ENCODE results near the gene RGS1. TPM values are rescaled to one million over a fixed set of nuclear protein-coding genes. Genes with fewer than 3 reads are reported as not detected.
A peak's percentile ranks its signal among the peaks of the same experiment; 100 is the strongest.
"Not testable (repeated sequence)": the region's sequence is repeated elsewhere in the genome, so short reads cannot be mapped to it uniquely, and the experiment has no call there.

RGS1 gene
- 0.32 TPM for total RNA-seq
- long read RNA-seq = 0 reads

GRCh38 chr1:192575499-192576189 lies at the start of gene RGS1:
RGS1 (plus strand) TSS chr1:192575773; CDS start chr1:192575793, 20 bp downstream.
- DNase-seq (ENCODE audit: missing footprints) (no peak), ATAC-seq (peak; percentile 31)
- intact Hi-C loops (cut with DNase I) = no loop called here

DNA sequence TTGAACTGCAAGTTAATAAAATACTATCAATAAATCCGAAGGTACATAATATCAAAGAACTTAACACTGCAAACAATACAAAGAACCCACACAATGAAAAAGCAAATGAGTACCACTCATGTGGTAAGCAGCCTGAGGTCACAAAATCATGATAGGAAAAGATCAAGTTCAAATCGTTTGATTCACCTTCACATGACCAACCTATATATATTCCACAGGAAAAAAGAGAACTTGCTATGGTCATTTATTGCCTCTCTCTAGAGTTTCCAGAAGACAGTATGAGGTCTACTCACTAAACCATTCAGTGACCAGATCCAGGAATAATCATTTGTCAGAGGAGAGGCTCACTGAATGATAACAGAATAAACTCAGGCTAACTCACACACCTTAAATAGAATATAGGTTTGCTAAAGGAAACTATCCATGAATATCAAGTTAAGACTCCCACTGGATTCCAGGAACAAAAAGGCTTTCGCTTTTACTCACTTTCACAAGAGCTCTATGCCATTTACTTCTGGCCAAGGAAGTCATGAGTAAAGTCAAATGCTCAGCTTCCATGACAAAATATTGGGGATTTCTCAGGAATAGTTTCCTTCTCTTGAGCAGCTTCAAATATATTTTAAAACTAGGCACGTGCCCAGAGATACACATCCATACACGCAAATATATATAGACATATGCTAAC lies 48.3 kb upstream of the RGS1 start:
- intact Hi-C loops (cut with DNase I) = no loop called here
- ATAC-seq (no peak), DNase-seq (ENCODE audit: missing footprints) (no peak)

DNA sequence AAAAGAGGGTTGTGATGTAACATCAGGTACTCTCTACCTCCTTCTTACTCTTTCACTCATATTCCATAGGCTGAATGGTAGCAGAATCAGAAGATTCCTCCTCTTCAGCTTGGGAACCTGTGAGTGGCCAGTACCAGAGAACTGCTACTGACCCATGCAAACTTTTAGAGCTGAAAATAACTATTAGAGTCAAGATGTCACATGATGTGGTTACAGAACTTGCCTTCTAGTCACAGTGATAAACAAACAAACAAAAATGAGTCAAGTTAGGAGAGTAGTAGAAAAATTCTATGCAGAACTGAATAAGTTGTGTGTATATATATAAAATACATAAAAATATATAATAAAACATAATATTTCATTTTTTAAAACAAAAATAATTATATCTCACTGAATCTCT lies 47.6 kb upstream of the RGS1 start:
- intact Hi-C loops (cut with DNase I) = no loop called here
- DNase-seq (ENCODE audit: missing footprints) (no peak), ATAC-seq (no peak)

- intact Hi-C loops (cut with DNase I) = no loop called here
- no peak for ATAC-seq
These were observed 46.4 kb upstream of the RGS1 start for GRCh38 chr1:192529031-192529755.

GRCh38 chr1:192529811-192530210 lies 45.8 kb upstream of the RGS1 start:
- intact Hi-C loops (cut with DNase I) = no loop called here
- ATAC-seq (no peak), DNase-seq (ENCODE audit: missing footprints) (no peak)

More at GRCh38 chr1:192529031-192529755, 46.4 kb upstream of the RGS1 start:
- DNase-seq (ENCODE audit: missing footprints) = no peak

- DNase-seq (ENCODE audit: missing footprints) (no peak), ATAC-seq (peak; percentile 54)
- intact Hi-C loops (cut with DNase I) = no loop called here
These were observed 45.3 kb upstream of the RGS1 start for GRCh38 chr1:192530254-192530653.

DNA sequence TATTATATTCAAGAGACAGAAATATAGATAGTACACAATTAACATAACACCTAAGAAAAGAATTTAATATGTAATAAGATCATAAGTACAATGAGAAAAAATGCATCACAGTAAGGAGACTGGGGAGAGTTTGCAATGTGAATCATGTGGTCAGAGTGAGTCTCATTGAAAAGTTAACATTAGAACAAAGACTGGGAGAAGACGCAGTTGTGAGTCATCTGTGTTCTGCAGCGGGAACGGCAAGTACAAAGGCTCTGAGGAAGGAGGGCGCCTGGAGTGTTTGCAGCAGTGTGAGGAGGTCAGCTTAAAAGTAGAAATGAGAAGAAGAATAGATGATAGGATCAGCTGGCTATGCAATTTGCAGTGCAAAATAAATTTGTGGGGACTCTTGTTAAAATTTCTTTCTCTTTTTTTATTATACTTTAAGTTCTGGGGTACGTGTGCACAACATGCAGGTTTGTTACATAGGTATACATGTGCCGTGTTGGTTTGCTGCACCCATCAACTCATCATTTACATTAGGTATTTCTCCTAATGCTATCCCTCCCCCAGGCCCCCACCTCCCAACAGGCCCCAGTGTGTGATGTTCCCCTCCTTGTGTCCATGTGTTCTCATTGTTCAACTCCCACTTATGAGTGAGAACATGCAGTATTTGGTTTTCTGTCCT lies 44.4 kb upstream of the RGS1 start:
- intact Hi-C loops (cut with DNase I); DNase-seq (ENCODE audit: missing footprints): not testable (repeated sequence)
- ATAC-seq = peak; percentile 73

DNA sequence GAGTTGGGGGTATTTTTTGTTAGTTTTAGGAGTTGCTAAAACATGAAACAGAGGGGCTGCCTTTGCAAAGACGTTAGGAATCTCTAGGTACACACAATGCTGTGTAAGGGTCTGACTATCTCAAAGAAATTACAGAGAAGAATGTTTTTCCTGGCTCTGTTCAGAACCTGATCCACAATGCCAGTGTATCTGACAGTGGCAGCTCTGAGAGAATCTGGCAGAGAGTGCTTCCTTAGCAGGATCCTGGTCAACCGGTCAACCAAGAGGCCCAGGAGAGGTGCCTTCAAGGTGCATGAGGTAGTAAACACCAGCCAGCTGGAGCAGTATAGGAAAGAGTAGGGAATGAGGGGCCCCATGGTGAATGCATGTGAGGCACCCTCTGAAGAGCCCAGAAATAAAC lies 40.9 kb upstream of the RGS1 start:
- no peak for DNase-seq (ENCODE audit: missing footprints)
- intact Hi-C loops (cut with DNase I) = no loop called here
- no peak for ATAC-seq

- intact Hi-C loops (cut with DNase I) = no loop called here
- DNase-seq (ENCODE audit: missing footprints) (no peak), ATAC-seq (no peak)
These were observed 39.5 kb upstream of the RGS1 start for GRCh38 chr1:192535916-192536664.

DNA sequence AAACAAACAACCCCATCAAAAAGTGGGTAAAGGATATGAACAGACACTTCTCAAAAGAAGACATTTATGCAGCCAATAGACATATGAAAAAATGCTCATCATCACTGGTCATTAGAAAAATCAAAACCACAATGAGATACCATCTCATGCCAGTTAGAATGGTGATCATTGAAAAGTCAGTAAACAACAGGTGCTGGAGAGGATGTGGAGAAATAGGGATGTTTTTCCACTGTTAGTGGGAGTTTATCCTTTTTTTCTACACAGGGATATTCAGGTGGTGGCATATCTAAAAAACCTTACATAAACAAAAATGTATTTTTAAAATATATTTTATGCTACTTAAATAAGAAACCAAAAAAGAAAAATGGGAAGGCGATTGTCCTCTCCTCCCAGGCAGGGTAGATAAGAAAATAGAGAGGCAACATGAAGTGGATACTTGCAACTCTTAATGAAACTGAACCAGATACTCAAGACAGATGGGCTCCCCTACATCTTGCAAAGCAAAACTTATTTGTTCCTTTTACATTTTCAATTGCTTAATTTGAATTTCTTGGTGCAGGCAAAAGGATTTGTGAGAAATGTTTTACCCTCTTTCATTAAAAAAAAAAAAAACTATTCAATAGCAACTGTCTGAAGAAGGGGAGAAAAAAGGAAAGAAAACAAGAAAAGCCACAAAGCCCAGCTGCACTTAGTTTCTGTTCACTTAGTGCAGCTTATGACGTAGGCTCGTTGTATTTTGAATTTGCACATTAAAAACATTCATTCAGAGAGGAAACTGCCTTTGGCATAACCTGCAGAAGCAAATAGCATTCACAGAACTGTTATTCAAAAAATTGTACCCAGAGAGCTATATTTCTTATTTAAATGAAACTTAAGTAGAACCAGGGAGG lies 36.9 kb upstream of the RGS1 start:
- DNase-seq (ENCODE audit: missing footprints) (no peak), ATAC-seq (no peak)
- intact Hi-C loops (cut with DNase I) = no loop called here

GRCh38 chr1:192539297-192540092 lies 36.1 kb upstream of the RGS1 start:
- intact Hi-C loops (cut with DNase I) = loop anchor here (5.0 kb wide), 1 partner anchor 47 kb away; no protein-coding TSS in a partner anchor
- no peak for DNase-seq (ENCODE audit: missing footprints)
- ATAC-seq = peak; percentile 88

- DNase-seq (ENCODE audit: missing footprints) = no peak
- ATAC-seq = no peak
- intact Hi-C loops (cut with DNase I) = loop anchor here (5.0 kb wide), 1 partner anchor 51 kb away; no protein-coding TSS in a partner anchor
These were observed 32.1 kb upstream of the RGS1 start for GRCh38 chr1:192543445-192543844.

- ATAC-seq (no peak), DNase-seq (ENCODE audit: missing footprints) (no peak)
- intact Hi-C loops (cut with DNase I) = no loop called here
These were observed 29.6 kb upstream of the RGS1 start for GRCh38 chr1:192545896-192546521.

DNA sequence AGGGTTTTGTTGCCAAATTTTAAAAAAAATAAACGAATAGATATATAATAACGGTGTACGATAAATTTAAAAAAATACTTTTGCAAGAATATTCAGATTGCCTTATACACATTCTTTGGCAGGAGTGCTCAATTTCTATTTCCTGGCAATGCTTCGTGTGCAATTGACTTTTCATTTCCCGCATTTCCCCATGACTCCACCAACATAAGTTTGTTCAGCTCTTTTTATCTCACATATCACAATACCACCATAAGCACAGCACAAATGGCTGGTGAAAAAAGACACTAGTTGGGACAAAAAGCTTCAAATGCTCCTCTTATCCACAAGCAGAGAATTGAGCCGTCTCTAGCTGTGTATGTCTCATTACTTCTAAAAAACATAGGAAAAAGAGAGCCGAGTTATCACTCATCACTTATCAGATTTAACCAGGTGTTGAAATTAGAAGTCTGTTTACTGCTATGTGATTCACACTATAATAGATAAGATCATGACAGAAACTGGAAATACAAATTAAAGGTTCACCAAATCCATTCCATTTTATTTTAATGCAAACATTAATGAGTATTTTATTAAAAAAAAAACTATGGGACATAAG lies 28.9 kb upstream of the RGS1 start:
- intact Hi-C loops (cut with DNase I) = no loop called here
- no peak for ATAC-seq
- DNase-seq (ENCODE audit: missing footprints) = no peak

DNA sequence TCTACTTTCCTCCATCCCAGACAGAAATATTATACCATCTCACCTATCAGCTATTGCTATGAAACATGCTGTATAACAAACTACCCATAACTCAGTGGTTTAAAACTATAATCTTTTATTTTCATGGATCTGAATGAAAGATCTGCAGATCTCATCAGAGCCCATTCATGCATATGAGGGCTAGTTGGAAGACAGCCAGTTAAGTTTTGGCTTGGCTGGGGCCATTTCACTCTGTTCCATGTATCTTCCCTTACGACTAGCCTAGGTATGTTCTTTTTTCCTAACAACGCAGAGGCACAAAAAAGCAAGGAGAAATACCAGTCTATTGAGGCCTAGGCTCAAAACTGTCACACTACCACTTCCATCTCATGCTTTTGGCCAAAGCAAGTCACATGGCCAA lies 28.1 kb upstream of the RGS1 start:
- ATAC-seq (no peak), DNase-seq (ENCODE audit: missing footprints) (no peak)
- intact Hi-C loops (cut with DNase I) = no loop called here

DNA sequence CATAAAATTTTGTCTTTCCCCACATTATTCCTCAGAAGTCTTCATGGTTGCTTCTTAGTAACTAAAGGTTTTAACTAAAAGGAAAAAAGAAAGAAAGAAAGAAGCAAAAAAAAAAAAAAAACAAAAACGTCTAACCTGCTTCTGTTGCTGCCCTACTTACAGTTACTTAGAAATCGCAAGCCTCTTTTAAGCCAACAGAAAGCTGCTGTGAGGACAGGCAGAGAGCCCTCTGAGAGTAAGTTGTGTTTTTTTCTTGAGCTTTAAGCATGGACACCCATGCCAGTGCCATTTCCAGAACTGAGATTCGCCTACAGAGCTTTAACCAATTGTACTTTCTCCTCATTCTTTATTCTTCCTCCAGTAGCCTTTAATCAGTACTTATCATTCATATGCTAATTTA lies 25.6 kb upstream of the RGS1 start:
- intact Hi-C loops (cut with DNase I) = no loop called here
- ATAC-seq = no peak
- DNase-seq (ENCODE audit: missing footprints) = no peak

Data from Right ventricle myocardium inferior (tissue), 1 donor.